ENCODE data around the gene NR2F1-AS1.

NR2F1-AS1 gene

GRCh38 chr5:93378073-93378472 is 202.9 kb downstream of the NR2F1-AS1 start:
- DNase-seq, result no peak

GRCh38 chr5:93371893-93372292 is 209.1 kb downstream of the NR2F1-AS1 start:
- no peak for DNase-seq

- DNase-seq, result no peak
Observed at GRCh38 chr5:93364378-93364777, 216.6 kb downstream of the NR2F1-AS1 start.

- DNase-seq, result no peak
Observed at GRCh38 chr5:93360436-93361088, 220.5 kb downstream of the NR2F1-AS1 start.

- no peak for DNase-seq
Observed at GRCh38 chr5:93359960-93360305, 221.1 kb downstream of the NR2F1-AS1 start.
